ENCODE results near the gene ARID1A. TPM values are rescaled to one million over a fixed set of nuclear protein-coding genes. Genes with fewer than 3 reads are reported as not detected.

ARID1A gene
- total and polyA plus RNA-seq, 8 donors = 14.8 to 39.9 (median 25.5) TPM

GRCh38 chr1:26733392-26733791 is 37.6 kb downstream of the ARID1A start:
- TF ChIP-seq CTCF (IDR thresholded peaks at IDR 0.05) = no peak
- no peak overlapping the region for H3K27ac ChIP-seq
- peaks cover 0 to 71% (median 12%) of the 10 kb centered on the region in 3 donors for H3K36me3 ChIP-seq
- ATAC-seq (no peak), FAIRE-seq (no peak), DNase-seq (no peak)
- H3K9me3 ChIP-seq = no peaks in the 10 kb centered on the region
- intact Hi-C loops (cut with DNase I) = no loop called here
- H3K27me3 ChIP-seq = no peaks in the 10 kb centered on the region
- WGBS, 2 donors = 90 to 92% methylated on average over 2 of the region's 2 CpGs
- H3K4me1 ChIP-seq = peaks cover 3 to 9% (median 4%) of the 10 kb centered on the region in 3 donors
- H3K4me3 ChIP-seq = no peak overlapping the region

- no peak overlapping the region for H3K27ac ChIP-seq
- no peaks in the 10 kb centered on the region for H3K27me3 ChIP-seq
- FAIRE-seq (no peak), DNase-seq (no peak), ATAC-seq (peak in 1 of 4 donors; percentile 56)
- H3K4me1 ChIP-seq = peaks cover 0 to 3% (median 0%) of the 10 kb centered on the region in 3 donors
- no peak overlapping the region for H3K4me3 ChIP-seq
- WGBS, 2 donors = 43% methylated on average over 2 of the region's 2 CpGs
- TF ChIP-seq CTCF (IDR thresholded peaks at IDR 0.05) = no peak
- intact Hi-C loops (cut with DNase I) = no loop called here
- no peaks in the 10 kb centered on the region for H3K9me3 ChIP-seq
- peaks cover 0 to 71% (median 12%) of the 10 kb centered on the region in 3 donors for H3K36me3 ChIP-seq
Observed at GRCh38 chr1:26733982-26734381, 38.2 kb downstream of the ARID1A start.

GRCh38 chr1:26734501-26735058 is 38.8 kb downstream of the ARID1A start:
- FAIRE-seq = no peak
- intact Hi-C loops (cut with DNase I) = loop anchor here in 1 of 3 donors (5.0 kb wide), 1 partner anchor 37 kb away; the partner anchor contains the start of gene ARID1A
- Histone ChIP-seq H3K27me3 (no peaks in the 10 kb centered on the region), H3K27ac (no peak overlapping the region), H3K36me3 (peaks cover 0 to 71% (median 12%) of the 10 kb centered on the region in 3 donors), H3K9me3 (no peaks in the 10 kb centered on the region), H3K4me1 (no peaks in the 10 kb centered on the region), H3K4me3 (no peak overlapping the region)
- no peak for ATAC-seq
- WGBS, 2 donors = 55 to 59% methylated on average over 4 of the region's 4 CpGs
- DNase-seq = no peak
- TF ChIP-seq CTCF (IDR thresholded peaks at IDR 0.05) = no peak

- H3K36me3 ChIP-seq = peaks cover 0 to 28% (median 0%) of the 10 kb centered on the region in 3 donors
- DNase-seq (no peak), FAIRE-seq (no peak), ATAC-seq (no peak)
- no peaks in the 10 kb centered on the region for H3K9me3 ChIP-seq
- H3K27me3 ChIP-seq = no peaks in the 10 kb centered on the region
- intact Hi-C loops (cut with DNase I) = loop anchor here in 1 of 3 donors (5.0 kb wide), 1 partner anchor 42 kb away; the partner anchor contains the start of gene ARID1A
- 76 to 86% methylated on average over 4 of the region's 4 CpGs for WGBS, 2 donors
- no peak for TF ChIP-seq CTCF (IDR thresholded peaks at IDR 0.05)
- H3K4me1 ChIP-seq = peaks cover 7 to 21% (median 16%) of the 10 kb centered on the region in 3 donors
- H3K27ac ChIP-seq = peak overlapping the region in 1 of 4 donors; percentile 9
- H3K4me3 ChIP-seq = no peak overlapping the region
Observed at GRCh38 chr1:26739329-26739914, 43.6 kb downstream of the ARID1A start.

Measured in pancreas (tissue), 10 donors.